Fibroblast of lung (primary cell): ENCODE results near the gene CAPN13. TPM values are rescaled to one million over a fixed set of nuclear protein-coding genes. Genes with fewer than 3 reads are reported as not detected.

Source experiments
- DNase-seq, 2 donors: peaks; one replicate each; pipeline versions ENCODE4 v3.0.0 to v3.0.0-alpha.2; 2010; ENCODE audit warnings: low read depth in 2 of 2
- H2AFZ ChIP-seq: 2 replicates; pipeline ENCODE4 v1.5.1; 2012; ENCODE audit warnings: low read length, control low read depth, inconsistent platforms
- H3K27ac ChIP-seq: 2 replicates; pipeline ENCODE4 v1.5.1; 2011; ENCODE audit warnings: low read length, control low read depth; ENCODE audit not compliant: insufficient read depth
- H3K27me3 ChIP-seq: 2 replicates; pipeline ENCODE4 v1.5.1; 2011; ENCODE audit warnings: mild to moderate bottlenecking, low read length; ENCODE audit not compliant: control insufficient read depth, insufficient read depth
- H3K36me3 ChIP-seq: 2 replicates; pipeline ENCODE4 v1.5.1; 2011; ENCODE audit warnings: low read length; ENCODE audit not compliant: control insufficient read depth, insufficient read depth
- H3K4me1 ChIP-seq: 2 replicates; pipeline ENCODE4 v1.5.1; 2011; ENCODE audit warnings: low read length; ENCODE audit not compliant: control insufficient read depth, insufficient read depth; ENCODE audit errors: extremely low read depth
- H3K4me2 ChIP-seq: 2 replicates; pipeline ENCODE4 v1.5.1; 2011; ENCODE audit warnings: low read length, control low read depth; ENCODE audit not compliant: insufficient read depth; ENCODE audit errors: extremely low read depth
- H3K4me3 ChIP-seq, 4 experiments: fragments of 200-600 bp in 1 of 4; sonication (generic) in 1 of 4; replicated peaks in 1 of 4; 2 replicates each; pipeline ENCODE4 v1.5.1; 2011 to 2016; ENCODE audit warnings: low read length in 4 of 4, low read depth in 3 of 4, mild to moderate bottlenecking in 3 of 4, control low read depth in 2 of 4, inconsistent platforms in 1 of 4, mixed read lengths in 1 of 4; ENCODE audit not compliant: insufficient read depth in 1 of 4; ENCODE audit errors: control extremely low read depth in 1 of 4
- H3K79me2 ChIP-seq: 2 replicates; pipeline ENCODE4 v1.5.1; 2012; ENCODE audit warnings: mild to moderate bottlenecking, low read length, inconsistent platforms; ENCODE audit not compliant: control insufficient read depth, insufficient read depth
- H3K9ac ChIP-seq: 2 replicates; pipeline ENCODE4 v1.5.1; 2011; ENCODE audit warnings: mild to moderate bottlenecking, low read length, control low read depth; ENCODE audit not compliant: insufficient read depth
- H3K9me3 ChIP-seq: 2 replicates; pipeline ENCODE4 v1.5.1; 2012; ENCODE audit warnings: low read depth, low read length; ENCODE audit not compliant: control insufficient read depth, insufficient read depth
- H4K20me1 ChIP-seq: 2 replicates; pipeline ENCODE4 v1.5.1; 2011; ENCODE audit warnings: low read length; ENCODE audit not compliant: control insufficient read depth, insufficient read depth; ENCODE audit errors: extremely low read depth
- CTCF ChIP-seq, 2 donors: IDR thresholded peaks in 1 of 2; conservative IDR thresholded peaks in 1 of 2; 1 replicate in 1 of 2; 2 replicates in 1 of 2; pipeline ENCODE4 v1.5.1; 2011 to 2012; ENCODE audit warnings: low read length in 2 of 2, control low read depth in 1 of 2, inconsistent platforms in 1 of 2, low read depth in 1 of 2, mild to moderate bottlenecking in 1 of 2
- EZH2 ChIP-seq: IDR thresholded peaks from 2 replicates; pipeline ENCODE4 v1.5.1; 2012; ENCODE audit warnings: low read length, control low read depth, mild to moderate bottlenecking; ENCODE audit errors: missing control alignments
- polyA plus RNA-seq, 2 donors: library from polyadenylated mRNA; depleted of rRNA in 1 of 2; stranded (reverse) in 1 of 2; unstranded in 1 of 2; fragments of >200 nt; gene quantifications; 2 replicates each; pipeline ENCODE4 v1.2.1, GENCODE V29; 2011 to 2012; ENCODE audit warnings: missing spikeins in 1 of 2
- total RNA-seq: library from RNA; depleted of rRNA; stranded (reverse); fragments of >200 nt; gene quantifications from 2 replicates; pipeline ENCODE4 v1.2.1, GENCODE V29; 2014

Gene CAPN13
- total and polyA plus RNA-seq, 2 donors (not counting 1 experiment from before 2014, with no cell fraction given): not detected

- no peaks in the 10 kb centered on the region for H3K79me2 ChIP-seq
Observed at GRCh38 chr2:30778611-30779010, 28.6 kb downstream of the CAPN13 start.

GRCh38 chr2:30777661-30778505 lies 29.4 kb downstream of the CAPN13 start:
- no peak for TF ChIP-seq CTCF (conservative IDR thresholded peaks at IDR 0.05 in 1 of 2, IDR thresholded peaks at IDR 0.05 in 1 of 2; ENCODE audit: low read depth in 1 of 2, low read length in 2 of 2)
- no peak for TF ChIP-seq EZH2
- no peaks in the 10 kb centered on the region for H3K79me2 ChIP-seq
- no peaks in the 10 kb centered on the region for H3K9me3 ChIP-seq
- DNase-seq: no peak
- H2AFZ ChIP-seq: no peak overlapping the region
- H3K27me3 ChIP-seq: no peaks in the 10 kb centered on the region
- no peak overlapping the region for H3K4me3 ChIP-seq
- H3K27ac ChIP-seq: no peak overlapping the region
- no peaks in the 10 kb centered on the region for H4K20me1 ChIP-seq
- H3K36me3 ChIP-seq: no peaks in the 10 kb centered on the region
- no peaks in the 10 kb centered on the region for H3K4me1 ChIP-seq
- no peak overlapping the region for H3K9ac ChIP-seq
- no peak overlapping the region for H3K4me2 ChIP-seq

More at GRCh38 chr2:30778611-30779010, 28.6 kb downstream of the CAPN13 start:
- no peak overlapping the region for H2AFZ ChIP-seq
- no peak overlapping the region for H3K9ac ChIP-seq
- no peak overlapping the region for H3K4me3 ChIP-seq
- H4K20me1 ChIP-seq: no peaks in the 10 kb centered on the region
- DNase-seq: no peak
- H3K4me1 ChIP-seq: no peaks in the 10 kb centered on the region
- no peak for TF ChIP-seq CTCF (conservative IDR thresholded peaks at IDR 0.05 in 1 of 2, IDR thresholded peaks at IDR 0.05 in 1 of 2; ENCODE audit: low read depth in 1 of 2, low read length in 2 of 2)
- TF ChIP-seq EZH2: no peak
- no peak overlapping the region for H3K27ac ChIP-seq
- no peaks in the 10 kb centered on the region for H3K36me3 ChIP-seq
- H3K27me3 ChIP-seq: no peaks in the 10 kb centered on the region
- no peak overlapping the region for H3K4me2 ChIP-seq
- H3K9me3 ChIP-seq: no peaks in the 10 kb centered on the region

GRCh38 chr2:30776831-30777635 lies 30.2 kb downstream of the CAPN13 start:
- Histone ChIP-seq H3K27me3 (no peaks in the 10 kb centered on the region), H2AFZ (no peak overlapping the region), H3K4me3 (no peak overlapping the region), H3K36me3 (no peaks in the 10 kb centered on the region), H3K9me3 (no peaks in the 10 kb centered on the region), H3K9ac (no peak overlapping the region), H3K4me2 (no peak overlapping the region), H3K4me1 (no peaks in the 10 kb centered on the region), H3K79me2 (no peaks in the 10 kb centered on the region), H4K20me1 (no peaks in the 10 kb centered on the region), H3K27ac (no peak overlapping the region)
- DNase-seq: no peak
- TF ChIP-seq EZH2: no peak
- no peak for TF ChIP-seq CTCF (conservative IDR thresholded peaks at IDR 0.05 in 1 of 2, IDR thresholded peaks at IDR 0.05 in 1 of 2; ENCODE audit: low read depth in 1 of 2, low read length in 2 of 2)
